ENCODE data around the gene USP33. TPM values are rescaled to one million over a fixed set of nuclear protein-coding genes. Genes with fewer than 3 reads are reported as not detected.

Gene USP33
- total and polyA plus RNA-seq, 8 donors = 17.3 to 174 (median 61.2) TPM

DNA sequence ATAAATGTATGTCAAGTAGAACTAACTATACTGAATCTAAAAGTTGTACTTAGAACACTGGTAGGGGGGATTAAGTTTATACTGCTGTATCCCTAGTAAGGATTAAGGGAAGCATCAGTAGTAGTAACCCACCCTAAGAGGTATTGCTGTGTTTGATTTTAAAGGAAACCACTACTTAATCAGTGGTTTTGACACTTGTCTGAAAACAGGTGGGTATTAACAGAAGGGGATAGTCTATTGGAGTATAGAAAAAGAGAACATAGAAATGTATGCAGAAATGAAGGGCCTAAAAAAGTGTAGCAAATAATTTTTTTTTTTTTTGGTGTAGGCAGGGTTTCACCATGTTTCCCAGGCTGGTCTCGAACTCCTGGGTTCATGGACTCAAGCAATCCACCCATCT, 22.0 kb upstream of the USP33 start:
- intact Hi-C loops (cut with DNase I; ENCODE audit: low total_unique reads) = no loop called here
- Histone ChIP-seq H3K36me3 (peaks cover 18 to 32% (median 32%) of the 10 kb centered on the region in 4 donors), H3K27me3 (no peaks in the 10 kb centered on the region), H3K27ac (no peak overlapping the region), H3K4me3 (no peak overlapping the region), H3K9me3 (no peaks in the 10 kb centered on the region), H3K4me1 (peaks cover 0 to 36% (median 27%) of the 10 kb centered on the region in 4 donors)
- 85 to 95% (median 90%) methylated on average over 1 of the region's 1 CpG for WGBS, 5 donors
- DNase-seq = no peak
- TF ChIP-seq, protein P1, sequence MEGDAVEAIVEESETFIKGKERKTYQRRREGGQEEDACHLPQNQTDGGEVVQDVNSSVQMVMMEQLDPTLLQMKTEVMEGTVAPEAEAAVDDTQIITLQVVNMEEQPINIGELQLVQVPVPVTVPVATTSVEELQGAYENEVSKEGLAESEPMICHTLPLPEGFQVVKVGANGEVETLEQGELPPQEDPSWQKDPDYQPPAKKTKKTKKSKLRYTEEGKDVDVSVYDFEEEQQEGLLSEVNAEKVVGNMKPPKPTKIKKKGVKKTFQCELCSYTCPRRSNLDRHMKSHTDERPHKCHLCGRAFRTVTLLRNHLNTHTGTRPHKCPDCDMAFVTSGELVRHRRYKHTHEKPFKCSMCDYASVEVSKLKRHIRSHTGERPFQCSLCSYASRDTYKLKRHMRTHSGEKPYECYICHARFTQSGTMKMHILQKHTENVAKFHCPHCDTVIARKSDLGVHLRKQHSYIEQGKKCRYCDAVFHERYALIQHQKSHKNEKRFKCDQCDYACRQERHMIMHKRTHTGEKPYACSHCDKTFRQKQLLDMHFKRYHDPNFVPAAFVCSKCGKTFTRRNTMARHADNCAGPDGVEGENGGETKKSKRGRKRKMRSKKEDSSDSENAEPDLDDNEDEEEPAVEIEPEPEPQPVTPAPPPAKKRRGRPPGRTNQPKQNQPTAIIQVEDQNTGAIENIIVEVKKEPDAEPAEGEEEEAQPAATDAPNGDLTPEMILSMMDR (IDR thresholded peaks at IDR 0.05) = no peak
- TF ChIP-seq POLR2AphosphoS5 (IDR thresholded peaks at IDR 0.05) (no peak), EP300 (IDR thresholded peaks at IDR 0.05) (no peak)

DNA sequence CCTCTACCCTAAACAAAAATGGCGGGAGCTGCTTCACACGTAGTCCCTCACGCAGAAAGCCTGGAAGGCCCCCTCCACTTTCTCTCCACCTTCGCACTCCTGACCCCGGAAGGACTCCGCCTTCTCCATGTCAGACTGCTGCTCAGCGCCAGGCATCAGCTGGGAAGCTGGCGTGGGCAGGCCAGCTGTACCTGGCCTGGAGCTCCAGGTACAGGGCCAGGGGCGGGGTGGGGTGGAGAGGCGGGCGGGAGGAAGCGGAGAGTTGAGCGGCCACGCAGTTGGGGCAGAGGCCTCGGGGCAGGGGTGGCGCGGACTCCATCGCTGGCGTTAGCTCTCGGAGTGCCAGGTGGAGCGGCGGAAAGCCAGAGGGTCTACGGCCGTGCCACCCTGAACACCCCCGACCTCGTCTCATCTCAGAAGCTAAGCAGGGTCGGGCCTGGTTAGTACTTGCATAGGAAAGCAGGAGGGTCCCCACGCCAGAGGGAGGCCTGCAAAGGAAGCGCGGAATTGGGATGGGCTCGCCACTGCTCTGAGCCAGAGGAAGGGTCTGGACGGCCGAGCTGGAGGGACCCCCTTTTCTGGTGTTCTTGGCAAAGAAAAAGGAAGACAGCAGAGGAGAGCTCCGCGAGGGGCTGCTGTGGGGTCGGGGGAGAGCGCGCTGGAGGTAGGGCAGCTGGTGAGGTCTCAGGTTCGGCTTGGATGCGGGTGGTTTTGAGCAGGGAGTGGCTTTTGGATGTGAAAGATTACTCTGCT, 20.1 kb upstream of the USP33 start, which contains the start of gene MIGA1:
Gene MIGA1, plus strand, starts transcription at position 121 of the 753 bp plus-strand sequence. CDS start 3,604 bp downstream, outside the sequence.
- H3K36me3 ChIP-seq = peaks cover 9 to 13% (median 12%) of the 10 kb centered on the region in 4 donors
- 0 to 1% (median 1%) methylated on average over 18 to 40 of the region's 40 CpGs for WGBS, 5 donors
- H3K27me3 ChIP-seq = no peaks in the 10 kb centered on the region
- intact Hi-C loops (cut with DNase I; ENCODE audit: low total_unique reads) = no loop called here
- peak; percentile 89 to 97 for DNase-seq
- H3K4me3 ChIP-seq = peak within 1 kb of the TSS; percentile 74 to 98 (median 88)
- peaks cover 0 to 36% (median 27%) of the 10 kb centered on the region in 4 donors for H3K4me1 ChIP-seq
- H3K9me3 ChIP-seq = no peaks in the 10 kb centered on the region
- TF ChIP-seq, protein P1 (IDR thresholded peaks at IDR 0.05) = no peak
- no peak for TF ChIP-seq EP300 (IDR thresholded peaks at IDR 0.05)
- peak in 1 of 4 donors; percentile 57 for TF ChIP-seq POLR2A (IDR thresholded peaks at IDR 0.05)
- peak; percentile 65 to 95 (median 79) for TF ChIP-seq POLR2AphosphoS5 (IDR thresholded peaks at IDR 0.05)
- H3K27ac ChIP-seq = peak within 1 kb of the TSS; percentile 49 to 89 (median 77)

DNA sequence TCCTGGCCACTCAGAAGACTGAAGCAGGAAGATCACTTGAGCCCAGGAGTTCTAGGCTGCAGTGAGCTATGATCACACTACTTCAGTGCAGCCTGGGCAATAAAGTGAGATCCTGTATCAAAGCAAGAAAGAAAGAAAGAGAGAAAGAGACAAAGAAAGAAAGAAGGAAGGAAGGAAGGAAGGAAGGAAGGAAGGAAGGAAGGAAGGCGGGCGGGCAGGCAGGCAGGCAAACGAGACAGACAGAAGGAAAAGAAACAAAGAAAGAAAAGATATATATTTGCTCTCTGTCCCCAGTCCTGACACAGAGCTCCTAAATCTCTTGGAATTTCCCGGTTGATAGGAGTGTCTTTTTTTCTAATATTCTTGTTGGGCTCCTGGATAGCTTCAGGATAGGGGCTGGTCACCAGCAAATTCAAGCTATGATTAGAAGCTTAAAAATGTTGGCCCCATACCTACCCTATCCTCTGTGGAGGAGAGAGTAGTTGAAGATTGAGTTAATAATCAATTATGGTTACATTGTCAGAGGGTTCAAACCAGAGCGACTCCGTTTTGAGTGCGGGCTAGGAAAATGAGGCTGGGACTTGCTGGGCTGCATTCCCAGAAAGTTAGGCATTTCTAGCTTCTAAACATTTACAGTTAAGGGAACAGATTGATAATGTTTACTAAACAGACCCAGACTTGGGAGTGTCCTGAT, 16.5 kb upstream of the USP33 start:
- TF ChIP-seq, protein P1 (IDR thresholded peaks at IDR 0.05) = no peak
- TF ChIP-seq EP300 (IDR thresholded peaks at IDR 0.05) = no peak
- no peak for TF ChIP-seq POLR2AphosphoS5 (IDR thresholded peaks at IDR 0.05)
- TF ChIP-seq POLR2A (IDR thresholded peaks at IDR 0.05) = no peak
- no peaks in the 10 kb centered on the region for H3K9me3 ChIP-seq
- intact Hi-C loops (cut with DNase I; ENCODE audit: low total_unique reads) = no loop called here
- DNase-seq = no peak
- H3K27me3 ChIP-seq = no peaks in the 10 kb centered on the region
- peaks cover 0 to 18% (median 13%) of the 10 kb centered on the region in 4 donors for H3K4me1 ChIP-seq
- no peak overlapping the region for H3K4me3 ChIP-seq
- 37 to 51% (median 49%) methylated on average over 7 of the region's 7 CpGs for whole genome bisulfite sequencing, 5 donors
- no peak overlapping the region for H3K27ac ChIP-seq
- no peaks in the 10 kb centered on the region for H3K36me3 ChIP-seq

DNA sequence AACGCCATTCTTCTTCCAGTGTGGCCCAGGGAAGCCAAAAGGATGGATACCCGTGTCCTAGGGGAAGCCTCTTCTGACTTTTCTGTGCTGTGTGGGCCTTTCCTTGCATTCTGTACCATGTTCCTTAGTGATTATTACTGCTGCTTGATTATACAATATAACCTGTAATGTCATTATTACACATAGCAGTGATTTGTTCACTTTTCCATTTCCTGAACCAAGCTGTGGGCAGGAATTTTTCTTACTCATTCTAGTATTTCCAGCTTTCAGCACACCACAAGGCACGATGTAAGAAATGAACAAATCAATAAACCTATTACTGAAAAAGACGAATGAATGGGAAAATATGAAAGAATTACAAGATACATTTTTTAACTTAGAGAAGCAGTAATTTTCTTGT, 8.4 kb upstream of the USP33 start:
- WGBS, 5 donors = 67 to 95% (median 88%) methylated on average over 4 of the region's 4 CpGs

More for the DNA sequence above, 8.4 kb upstream of the USP33 start:
- intact Hi-C loops (cut with DNase I; ENCODE audit: low total_unique reads) = no loop called here
- no peaks in the 10 kb centered on the region for H3K27me3 ChIP-seq
- DNase-seq = no peak
- no peak overlapping the region for H3K4me3 ChIP-seq
- H3K27ac ChIP-seq = no peak overlapping the region
- no peaks in the 10 kb centered on the region for H3K4me1 ChIP-seq
- no peaks in the 10 kb centered on the region for H3K9me3 ChIP-seq
- TF ChIP-seq, protein P1 (IDR thresholded peaks at IDR 0.05) = no peak
- TF ChIP-seq POLR2AphosphoS5 (IDR thresholded peaks at IDR 0.05) (no peak), POLR2A (IDR thresholded peaks at IDR 0.05) (no peak)
- H3K36me3 ChIP-seq = no peaks in the 10 kb centered on the region
